Hematopoietic multipotent progenitor cell treated with erythropoietin and hydrocortisone succinate and interleukin-3 and kit ligand, for 6 days (in vitro differentiated cells): ENCODE data around the gene TAF3.
"Not testable (repeated sequence)": the region's sequence is repeated elsewhere in the genome, so short reads cannot be mapped to it uniquely, and the experiment has no call there.

Source experiments
- DNase-seq: peaks from one replicate; pipeline ENCODE4 v3.0.0-alpha.2; 2015

Gene TAF3

GRCh38 chr10:7818295-7819120 is at the start of gene TAF3:
Gene TAF3 (plus strand): TSS chr10:7818505. CDS start chr10:7818710, 205 bp downstream.
- DNase-seq, result peak; percentile 97

- DNase-seq, result no peak
Measured at GRCh38 chr10:7773845-7774801, 44.2 kb upstream of the TAF3 start.

GRCh38 chr10:7776777-7777176 is 41.5 kb upstream of the TAF3 start:
- DNase-seq, result no peak

GRCh38 chr10:7782194-7782593 is 36.1 kb upstream of the TAF3 start:
- not testable (repeated sequence) for DNase-seq

GRCh38 chr10:7786430-7786829 is 31.9 kb upstream of the TAF3 start:
- peak; percentile 33 for DNase-seq

- peak; percentile 41 for DNase-seq
Measured at GRCh38 chr10:7787150-7787856, 31.0 kb upstream of the TAF3 start.

GRCh38 chr10:7787857-7788638 is 30.3 kb upstream of the TAF3 start, which contains the start of the genes ATP5F1C and KIN:
Gene ATP5F1C (plus strand): TSS chr10:7788177. CDS start chr10:7788208, 31 bp downstream.
Gene KIN (minus strand): TSS chr10:7787993. CDS start chr10:7787933, 60 bp downstream.
- DNase-seq, result peak; percentile 98

- peak; percentile 54 for DNase-seq
Measured at GRCh38 chr10:7788639-7789286, 29.5 kb upstream of the TAF3 start.

GRCh38 chr10:7789390-7789789 is 28.9 kb upstream of the TAF3 start:
- peak; percentile 90 for DNase-seq

GRCh38 chr10:7792541-7792940 is 25.8 kb upstream of the TAF3 start:
- DNase-seq, result no peak

GRCh38 chr10:7794251-7795026 is 23.9 kb upstream of the TAF3 start:
- no peak for DNase-seq

- peak; percentile 57 for DNase-seq
Measured at GRCh38 chr10:7795605-7796004, 22.7 kb upstream of the TAF3 start.

- DNase-seq, result peak; percentile 53
Measured at GRCh38 chr10:7797582-7797981, 20.7 kb upstream of the TAF3 start.

- DNase-seq, result no peak
Measured at GRCh38 chr10:7802606-7803005, 15.7 kb upstream of the TAF3 start.

- no peak for DNase-seq
Measured at GRCh38 chr10:7804216-7804615, 14.1 kb upstream of the TAF3 start.

- no peak for DNase-seq
Measured at GRCh38 chr10:7804741-7805140, 13.6 kb upstream of the TAF3 start.

GRCh38 chr10:7808686-7809267 is 9.5 kb upstream of the TAF3 start:
- DNase-seq, result no peak

- no peak for DNase-seq
Measured at GRCh38 chr10:7810443-7810842, 7.9 kb upstream of the TAF3 start.

GRCh38 chr10:7811000-7811399 is 7.3 kb upstream of the TAF3 start:
- DNase-seq, result no peak

- DNase-seq, result not testable (repeated sequence)
Measured at GRCh38 chr10:7811743-7812142, 6.6 kb upstream of the TAF3 start.
